ENCODE measurements around the gene LOXHD1. TPM values are rescaled to one million over a fixed set of nuclear protein-coding genes. Genes with fewer than 3 reads are reported as not detected.

The LOXHD1 gene
- total and polyA plus RNA-seq, 2 donors from 2014 or later = 0.25 TPM; not detected in 1

DNA sequence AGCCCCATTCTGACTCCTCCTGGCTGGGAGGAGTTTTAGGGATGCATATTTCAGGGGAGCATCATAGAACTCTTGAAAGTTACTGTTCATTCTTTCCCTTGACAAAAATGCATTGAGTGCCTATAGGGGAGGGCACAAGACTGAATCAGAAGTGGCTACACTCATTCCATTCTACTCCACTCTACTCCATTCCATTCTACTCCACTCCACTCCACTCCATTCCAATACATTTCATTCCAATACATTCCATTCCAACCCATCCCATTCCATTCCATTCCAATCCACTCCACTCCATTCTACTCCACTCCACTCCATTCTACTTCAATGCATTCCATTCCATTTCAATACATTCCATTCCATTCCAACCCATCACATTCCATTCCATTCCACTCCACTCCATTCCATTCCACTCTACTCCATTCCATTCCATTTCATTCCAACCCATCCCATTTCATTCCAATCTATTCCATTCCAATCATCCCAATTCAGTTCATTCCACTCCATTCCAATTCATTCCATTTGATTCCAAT, 110.8 kb downstream of the LOXHD1 start:
- FAIRE-seq (no peak), DNase-seq (no peak)
- Histone ChIP-seq H3K9me3 (ENCODE audit: control insufficient read depth in 2 of 3, insufficient read depth in 1 of 3, low read length in 3 of 3) (no peaks in the 10 kb centered on the region), H3K27me3 (ENCODE audit: control insufficient read depth, insufficient read depth, low read length) (no peaks in the 10 kb centered on the region), H3K36me3 (ENCODE audit: control insufficient read depth in 2 of 3, insufficient read depth in 3 of 3, low read length in 3 of 3) (no peaks in the 10 kb centered on the region), H3K4me3 (ENCODE audit: low read length in 3 of 3) (no peak overlapping the region), H3K27ac (ENCODE audit: low read depth in 2 of 2, low read length in 2 of 2) (no peak overlapping the region), H3K9ac (ENCODE audit: low read length in 3 of 3) (no peak overlapping the region), H3K4me1 (ENCODE audit: control insufficient read depth in 2 of 3, insufficient read depth in 2 of 3, low read depth in 1 of 3, low read length in 3 of 3) (no peaks in the 10 kb centered on the region)
- intact Hi-C loops (cut with DNase I) = no loop called here
- no peak for TF ChIP-seq CTCF (IDR thresholded peaks at IDR 0.05; ENCODE audit: borderline replicate concordance, extremely low read depth, insufficient read depth)

DNA sequence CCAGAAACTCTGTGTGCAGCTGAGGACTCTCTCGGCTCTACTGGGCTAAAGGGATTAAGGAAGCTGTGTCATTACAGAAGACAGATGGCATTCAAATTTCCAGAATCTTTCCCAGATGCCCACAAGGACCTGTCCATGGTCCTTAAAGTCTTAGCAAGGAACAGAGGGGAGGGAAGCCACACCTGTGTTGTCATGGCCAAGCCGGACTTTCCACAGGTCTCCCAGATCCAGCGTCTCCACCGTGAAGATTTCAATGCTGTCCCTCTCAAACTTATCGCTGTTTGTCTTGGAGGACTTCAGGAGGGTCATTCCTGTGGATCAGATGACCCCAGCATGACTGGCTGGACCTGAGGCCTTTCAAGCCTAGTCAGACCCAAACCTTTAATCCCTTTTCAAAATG, 114.5 kb downstream of the LOXHD1 start:
- H3K27ac ChIP-seq (ENCODE audit: low read depth in 2 of 2, low read length in 2 of 2) = no peak overlapping the region
- DNase-seq (peak in 3 of 5 donors; percentile 33 to 77 (median 64)), FAIRE-seq (no peak)
- H3K4me1 ChIP-seq (ENCODE audit: control insufficient read depth in 2 of 3, insufficient read depth in 2 of 3, low read depth in 1 of 3, low read length in 3 of 3) = no peaks in the 10 kb centered on the region
- no peaks in the 10 kb centered on the region for H3K9me3 ChIP-seq (ENCODE audit: control insufficient read depth in 2 of 3, insufficient read depth in 1 of 3, low read length in 3 of 3)
- intact Hi-C loops (cut with DNase I) = no loop called here
- no peak overlapping the region for H3K9ac ChIP-seq (ENCODE audit: low read length in 3 of 3)
- H3K27me3 ChIP-seq (ENCODE audit: control insufficient read depth, insufficient read depth, low read length) = no peaks in the 10 kb centered on the region
- no peaks in the 10 kb centered on the region for H3K36me3 ChIP-seq (ENCODE audit: control insufficient read depth in 2 of 3, insufficient read depth in 3 of 3, low read length in 3 of 3)
- TF ChIP-seq CTCF (IDR thresholded peaks at IDR 0.05; ENCODE audit: borderline replicate concordance, extremely low read depth, insufficient read depth) = no peak
- no peak overlapping the region for H3K4me3 ChIP-seq (ENCODE audit: low read length in 3 of 3)

- Histone ChIP-seq H3K4me3 (ENCODE audit: low read length in 3 of 3) (no peak overlapping the region), H3K4me1 (ENCODE audit: control insufficient read depth in 2 of 3, insufficient read depth in 2 of 3, low read depth in 1 of 3, low read length in 3 of 3) (no peaks in the 10 kb centered on the region), H3K9ac (ENCODE audit: low read length in 3 of 3) (no peak overlapping the region), H3K27me3 (ENCODE audit: control insufficient read depth, insufficient read depth, low read length) (no peaks in the 10 kb centered on the region), H3K9me3 (ENCODE audit: control insufficient read depth in 2 of 3, insufficient read depth in 1 of 3, low read length in 3 of 3) (no peaks in the 10 kb centered on the region), H3K27ac (ENCODE audit: low read depth in 2 of 2, low read length in 2 of 2) (no peak overlapping the region), H3K36me3 (ENCODE audit: control insufficient read depth in 2 of 3, insufficient read depth in 3 of 3, low read length in 3 of 3) (no peaks in the 10 kb centered on the region)
- FAIRE-seq = no peak
- no peak for TF ChIP-seq CTCF (IDR thresholded peaks at IDR 0.05; ENCODE audit: borderline replicate concordance, extremely low read depth, insufficient read depth)
- DNase-seq = no peak
- intact Hi-C loops (cut with DNase I) = no loop called here
Measured at GRCh38 chr18:46541626-46542189, 115.3 kb downstream of the LOXHD1 start.

GRCh38 chr18:46538376-46538775, 118.6 kb downstream of the LOXHD1 start:
- no peak for TF ChIP-seq CTCF (IDR thresholded peaks at IDR 0.05; ENCODE audit: borderline replicate concordance, extremely low read depth, insufficient read depth)
- DNase-seq = no peak
- no peak overlapping the region for H3K9ac ChIP-seq (ENCODE audit: low read length in 3 of 3)
- intact Hi-C loops (cut with DNase I) = no loop called here
- no peak overlapping the region for H3K4me3 ChIP-seq (ENCODE audit: low read length in 3 of 3)
- H3K27me3 ChIP-seq (ENCODE audit: control insufficient read depth, insufficient read depth, low read length) = no peaks in the 10 kb centered on the region
- no peak overlapping the region for H3K27ac ChIP-seq (ENCODE audit: low read depth in 2 of 2, low read length in 2 of 2)
- H3K4me1 ChIP-seq (ENCODE audit: control insufficient read depth in 2 of 3, insufficient read depth in 2 of 3, low read depth in 1 of 3, low read length in 3 of 3) = no peaks in the 10 kb centered on the region
- no peaks in the 10 kb centered on the region for H3K9me3 ChIP-seq (ENCODE audit: control insufficient read depth in 2 of 3, insufficient read depth in 1 of 3, low read length in 3 of 3)
- H3K36me3 ChIP-seq (ENCODE audit: control insufficient read depth in 2 of 3, insufficient read depth in 3 of 3, low read length in 3 of 3) = no peaks in the 10 kb centered on the region
- FAIRE-seq = no peak
